ENCODE measurements around the gene OR9G4. TPM values are rescaled to one million over a fixed set of nuclear protein-coding genes. Genes with fewer than 3 reads are reported as not detected.

Gene OR9G4
- not detected for polyA plus RNA-seq

DNA sequence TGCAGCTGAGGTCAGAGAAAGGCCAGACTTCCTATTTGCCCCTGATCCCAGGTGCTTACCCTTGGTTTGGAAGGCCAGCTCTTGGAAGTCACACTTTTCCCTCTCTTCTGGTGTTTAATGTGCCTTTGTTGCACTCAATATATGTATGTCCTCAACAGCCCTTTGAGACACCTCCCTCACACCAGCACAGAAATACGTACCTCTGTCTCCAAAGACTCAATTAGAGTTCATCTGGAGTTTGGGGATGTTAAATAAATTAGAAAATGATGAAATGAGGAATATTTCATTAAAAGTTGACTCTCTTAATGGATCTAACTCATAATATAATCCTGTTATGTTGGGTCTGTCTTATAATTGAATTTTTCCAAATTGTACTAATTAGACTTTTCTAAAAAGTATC lies at the start of gene OR9G4:
Gene OR9G4, minus strand, starts transcription at position 101 of the 400 bp plus-strand sequence. CDS start 4,931 bp downstream, outside the sequence.
- H3K27ac Mint-ChIP-seq: no peak within 1 kb of the TSS
- H3K4me1 Mint-ChIP-seq: no peaks in the 10 kb centered on the region
- DNase-seq: no peak
- no peak within 1 kb of the TSS for H3K4me3 Mint-ChIP-seq
- H3K36me3 Mint-ChIP-seq: peaks cover 0 to 4% (median 0%) of the 10 kb centered on the region in 3 donors
- H3K9me3 Mint-ChIP-seq: peaks cover 5 to 29% (median 7%) of the 10 kb centered on the region in 6 donors
- peaks cover 0 to 3% (median 0%) of the 10 kb centered on the region in 3 donors for H3K27me3 Mint-ChIP-seq (ENCODE audit: low read depth in 3 of 3)

DNA sequence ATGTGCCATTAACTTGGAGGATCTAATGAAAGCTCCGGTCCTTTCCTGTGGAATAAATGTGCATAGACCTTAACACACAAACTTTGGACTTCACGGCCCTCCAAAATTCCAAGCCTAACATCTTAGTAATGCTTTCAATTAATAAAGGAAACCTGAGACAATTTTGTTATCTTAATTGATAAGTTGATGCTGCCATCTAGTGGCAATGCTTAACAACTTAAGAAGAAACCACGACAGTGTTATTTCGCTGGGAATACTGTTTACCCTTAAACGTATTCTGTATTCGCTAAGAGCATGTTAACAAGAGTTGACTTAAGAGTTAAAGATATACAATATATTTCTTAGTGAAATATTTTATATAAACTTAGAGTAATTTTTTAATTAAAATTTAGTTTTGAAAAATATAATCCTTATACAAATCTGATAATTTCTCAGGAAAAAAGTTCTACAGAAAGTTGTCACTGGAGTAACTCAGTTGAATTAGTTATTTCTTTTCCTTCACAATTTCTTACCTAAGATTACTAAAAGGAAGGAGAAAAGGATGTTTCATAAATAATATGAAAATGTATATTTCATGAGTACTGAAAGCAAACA lies 35.0 kb upstream of the OR9G4 start:
- no peak for DNase-seq
- H3K27me3 Mint-ChIP-seq (ENCODE audit: low read depth in 3 of 3): peaks cover 0 to 2% (median 0%) of the 10 kb centered on the region in 3 donors
- H3K36me3 Mint-ChIP-seq: no peaks in the 10 kb centered on the region
- H3K4me3 Mint-ChIP-seq: peak overlapping the region in 1 of 5 donors; percentile 43
- H3K9me3 Mint-ChIP-seq: peaks cover 0 to 2% (median 0%) of the 10 kb centered on the region in 6 donors
- H3K4me1 Mint-ChIP-seq: no peaks in the 10 kb centered on the region
- H3K27ac Mint-ChIP-seq: no peak overlapping the region

DNA sequence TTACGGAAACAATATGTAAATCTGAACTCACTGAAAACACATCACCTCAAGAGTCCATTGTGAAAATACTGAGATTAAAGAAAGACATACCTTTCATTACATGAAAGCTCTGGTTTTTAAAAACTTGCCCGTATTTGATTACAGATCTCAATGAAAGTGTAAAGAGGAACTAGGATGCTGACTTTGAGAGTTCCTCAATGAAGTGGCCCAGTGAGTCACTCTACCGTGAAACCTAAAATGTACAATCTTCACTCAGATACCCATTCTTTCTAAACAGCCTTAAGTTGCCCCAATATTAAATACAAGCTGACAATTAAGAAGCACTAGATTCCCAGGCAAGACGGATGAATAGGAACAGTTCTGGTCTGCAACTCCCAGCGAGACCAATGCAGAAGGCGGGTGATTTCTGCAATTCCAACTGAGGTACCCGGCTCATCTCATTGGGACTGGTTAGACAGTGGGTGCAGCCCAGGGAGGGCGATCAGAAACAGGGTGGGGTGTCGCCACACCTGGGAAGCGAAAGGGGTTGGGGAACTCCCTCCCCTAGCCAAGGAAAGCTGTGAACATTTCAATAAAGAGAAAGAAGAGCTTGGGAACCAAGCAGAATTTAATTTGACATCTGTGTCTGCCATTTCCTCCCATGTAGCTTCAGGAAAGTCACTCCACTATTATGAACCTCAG lies 33.8 kb upstream of the OR9G4 start:
- Mint-ChIP-seq H3K27me3 (ENCODE audit: low read depth in 3 of 3) (peaks cover 0 to 2% (median 0%) of the 10 kb centered on the region in 3 donors), H3K36me3 (no peaks in the 10 kb centered on the region), H3K4me1 (no peaks in the 10 kb centered on the region), H3K9me3 (peaks cover 0 to 5% (median 0%) of the 10 kb centered on the region in 6 donors), H3K27ac (no peak overlapping the region), H3K4me3 (no peak overlapping the region)
- no peak for DNase-seq

DNA sequence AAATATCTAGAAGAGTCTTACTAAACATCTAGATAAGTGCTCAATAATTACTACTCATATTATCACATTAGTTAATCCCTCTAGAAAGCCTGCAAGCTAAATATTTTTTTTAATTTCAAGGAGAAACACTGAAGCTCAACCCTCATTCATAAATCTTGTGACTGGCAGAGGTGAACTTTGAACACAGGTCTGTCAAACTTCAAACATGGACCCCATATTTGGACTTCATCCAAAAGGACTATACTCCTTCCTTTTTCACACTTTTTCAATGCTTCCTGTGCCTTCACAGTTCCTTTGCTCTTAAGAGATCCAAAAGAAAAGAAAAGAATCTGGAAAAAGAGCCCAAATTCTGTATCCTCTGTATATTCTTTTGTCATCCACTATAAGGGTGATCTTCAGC lies 28.3 kb upstream of the OR9G4 start:
- Mint-ChIP-seq H3K27ac (no peak overlapping the region), H3K4me1 (no peaks in the 10 kb centered on the region), H3K4me3 (no peak overlapping the region), H3K27me3 (ENCODE audit: low read depth in 3 of 3) (no peaks in the 10 kb centered on the region), H3K36me3 (no peaks in the 10 kb centered on the region), H3K9me3 (peaks cover 0 to 12% (median 3%) of the 10 kb centered on the region in 6 donors)
- DNase-seq: no peak

DNA sequence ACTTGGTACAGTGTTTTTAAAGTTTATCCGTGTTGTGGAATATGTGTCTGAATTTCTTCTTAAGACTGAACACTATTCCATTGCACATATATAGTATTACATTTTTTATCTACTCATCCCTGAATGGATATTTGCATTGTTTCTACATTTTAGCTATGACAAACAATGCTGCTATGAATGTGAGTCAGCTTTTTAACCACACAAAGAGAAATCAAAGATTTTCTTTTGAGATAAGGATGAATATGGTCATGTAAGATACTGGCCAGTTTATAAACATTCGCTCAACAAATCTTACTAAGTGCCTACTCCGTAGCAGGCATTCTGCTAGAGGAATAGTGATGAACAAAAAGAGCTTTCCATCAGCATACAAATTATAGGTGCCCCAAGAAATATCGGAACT lies 16.5 kb upstream of the OR9G4 start:
- no peak overlapping the region for H3K27ac Mint-ChIP-seq
- no peaks in the 10 kb centered on the region for H3K4me1 Mint-ChIP-seq
- H3K9me3 Mint-ChIP-seq: peaks cover 0 to 6% (median under 1%) of the 10 kb centered on the region in 6 donors
- H3K4me3 Mint-ChIP-seq: no peak overlapping the region
- no peak for DNase-seq
- no peaks in the 10 kb centered on the region for H3K36me3 Mint-ChIP-seq
- H3K27me3 Mint-ChIP-seq (ENCODE audit: low read depth in 3 of 3): peaks cover 0 to 2% (median 0%) of the 10 kb centered on the region in 3 donors

DNA sequence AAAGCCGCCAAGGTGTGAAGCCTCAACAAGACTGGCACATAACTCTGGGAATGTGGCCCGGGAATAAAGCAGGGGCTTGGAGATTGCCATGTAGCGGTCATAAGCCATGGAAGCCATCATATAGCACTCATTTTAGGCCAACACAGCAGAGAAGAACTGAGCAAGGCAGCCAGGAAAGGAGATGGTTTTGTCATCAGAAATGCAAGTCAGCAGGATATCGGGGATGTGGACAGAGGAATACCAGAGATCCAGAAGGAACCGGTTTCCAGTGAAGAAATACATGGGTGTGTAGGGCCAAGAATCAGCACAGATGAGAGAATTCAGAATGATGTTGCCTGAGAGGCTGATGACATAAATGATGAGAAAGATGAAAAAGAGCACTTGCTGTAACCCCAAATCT lies 3.0 kb upstream of the OR9G4 start:
- H3K27ac Mint-ChIP-seq: no peak overlapping the region
- peaks cover 6 to 24% (median 9%) of the 10 kb centered on the region in 6 donors for H3K9me3 Mint-ChIP-seq
- no peaks in the 10 kb centered on the region for H3K4me1 Mint-ChIP-seq
- peaks cover 0 to 3% (median 0%) of the 10 kb centered on the region in 3 donors for H3K36me3 Mint-ChIP-seq
- DNase-seq: no peak
- peaks cover 0 to 3% (median 0%) of the 10 kb centered on the region in 3 donors for H3K27me3 Mint-ChIP-seq (ENCODE audit: low read depth in 3 of 3)
- H3K4me3 Mint-ChIP-seq: no peak overlapping the region

DNA sequence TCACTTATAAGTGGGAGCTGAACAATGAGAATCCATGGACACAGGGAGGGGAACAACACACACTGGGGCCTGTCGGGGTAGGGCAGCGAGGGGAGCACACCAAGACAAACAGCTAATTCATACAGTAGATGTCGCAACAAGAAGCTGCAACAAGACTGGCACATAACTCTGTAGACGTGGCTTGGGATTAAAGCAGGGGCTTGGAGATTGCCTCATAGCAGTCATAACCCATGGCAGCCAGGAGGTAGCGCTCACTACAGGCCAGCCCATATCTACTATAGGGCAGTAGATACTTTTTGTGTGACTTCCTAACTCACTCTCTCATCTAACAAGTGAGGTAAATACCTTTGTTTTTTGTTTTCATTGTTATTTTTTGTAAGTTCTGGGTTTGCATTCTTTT lies 1.7 kb upstream of the OR9G4 start:
- peaks cover 0 to 4% (median 0%) of the 10 kb centered on the region in 3 donors for H3K36me3 Mint-ChIP-seq

DNA sequence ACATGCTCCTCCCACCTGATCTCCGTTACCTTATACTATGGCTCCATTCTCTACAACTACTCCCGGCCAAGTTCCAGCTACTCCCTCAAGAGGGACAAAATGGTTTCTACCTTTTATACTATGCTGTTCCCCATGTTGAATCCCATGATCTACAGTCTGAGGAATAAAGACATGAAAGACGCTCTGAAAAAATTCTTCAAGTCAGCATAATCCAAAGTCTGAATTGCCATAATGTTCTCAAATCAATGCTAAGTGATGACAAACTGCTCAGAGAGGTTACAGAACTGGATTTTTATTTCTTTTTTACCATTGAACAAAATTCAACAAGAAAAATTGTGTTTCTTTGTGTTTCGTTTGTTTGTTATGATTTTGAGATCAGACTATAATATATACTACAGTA lies 7.6 kb downstream of the OR9G4 start:
- Mint-ChIP-seq H3K4me1 (no peaks in the 10 kb centered on the region), H3K4me3 (no peak overlapping the region), H3K27me3 (ENCODE audit: low read depth in 3 of 3) (peaks cover 0 to 3% (median 0%) of the 10 kb centered on the region in 3 donors), H3K36me3 (no peaks in the 10 kb centered on the region), H3K27ac (no peak overlapping the region), H3K9me3 (peaks cover 2 to 16% (median 11%) of the 10 kb centered on the region in 6 donors)
- DNase-seq: no peak

More for the DNA sequence above, 1.7 kb upstream of the OR9G4 start:
- no peak overlapping the region for H3K4me3 Mint-ChIP-seq
- no peak overlapping the region for H3K27ac Mint-ChIP-seq
- no peaks in the 10 kb centered on the region for H3K4me1 Mint-ChIP-seq
- peaks cover 0 to 3% (median 0%) of the 10 kb centered on the region in 3 donors for H3K27me3 Mint-ChIP-seq (ENCODE audit: low read depth in 3 of 3)
- no peak for DNase-seq
- H3K9me3 Mint-ChIP-seq: peaks cover 7 to 26% (median 10%) of the 10 kb centered on the region in 6 donors

DNA sequence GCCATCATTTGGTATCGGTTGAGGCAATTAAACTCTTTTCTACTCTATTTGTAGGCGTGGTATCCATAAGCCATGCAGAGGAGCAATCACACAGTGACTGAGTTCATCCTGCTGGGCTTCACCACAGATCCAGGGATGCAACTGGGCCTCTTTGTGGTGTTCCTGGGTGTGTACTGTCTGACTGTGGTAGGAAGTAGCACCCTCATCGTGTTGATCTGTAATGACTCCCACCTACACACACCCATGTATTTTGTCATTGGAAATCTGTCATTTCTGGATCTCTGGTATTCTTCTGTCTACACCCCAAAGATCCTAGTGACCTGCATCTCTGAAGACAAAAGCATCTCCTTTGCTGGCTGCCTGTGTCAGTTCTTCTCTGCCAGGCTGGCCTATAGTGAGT lies 8.4 kb downstream of the OR9G4 start:
- H3K36me3 Mint-ChIP-seq: no peaks in the 10 kb centered on the region
- no peak overlapping the region for H3K4me3 Mint-ChIP-seq
- H3K27me3 Mint-ChIP-seq (ENCODE audit: low read depth in 3 of 3): peaks cover 0 to 3% (median 0%) of the 10 kb centered on the region in 3 donors
- H3K27ac Mint-ChIP-seq: no peak overlapping the region
- no peaks in the 10 kb centered on the region for H3K4me1 Mint-ChIP-seq
- no peak for DNase-seq
- peaks cover 2 to 19% (median 11%) of the 10 kb centered on the region in 6 donors for H3K9me3 Mint-ChIP-seq

DNA sequence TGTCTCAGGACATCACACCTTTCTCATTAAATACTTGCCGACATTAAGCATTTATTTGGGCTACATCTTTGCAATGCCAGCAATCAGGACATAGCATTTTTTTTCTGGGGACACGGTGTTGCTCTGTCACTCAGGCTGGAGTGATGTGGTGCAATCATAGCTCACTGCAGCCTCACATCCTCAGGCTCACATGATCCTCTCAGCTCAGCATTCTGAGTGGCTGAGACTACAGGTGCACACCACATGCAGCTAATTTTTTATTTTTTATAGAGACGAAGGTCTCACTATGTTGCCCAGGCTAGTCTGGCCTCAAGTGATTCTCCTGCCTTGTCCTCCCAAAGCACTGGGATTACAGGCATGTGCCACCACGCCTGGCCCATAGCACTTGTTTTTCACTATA lies 28.0 kb downstream of the OR9G4 start:
- peaks cover 4 to 43% (median 15%) of the 10 kb centered on the region in 6 donors for H3K9me3 Mint-ChIP-seq
- no peak overlapping the region for H3K4me3 Mint-ChIP-seq
- H3K27me3 Mint-ChIP-seq (ENCODE audit: low read depth in 3 of 3): peaks cover 0 to 1% (median 0%) of the 10 kb centered on the region in 3 donors
- no peak overlapping the region for H3K27ac Mint-ChIP-seq
- no peaks in the 10 kb centered on the region for H3K36me3 Mint-ChIP-seq
- DNase-seq: no peak
- H3K4me1 Mint-ChIP-seq: no peaks in the 10 kb centered on the region

DNA sequence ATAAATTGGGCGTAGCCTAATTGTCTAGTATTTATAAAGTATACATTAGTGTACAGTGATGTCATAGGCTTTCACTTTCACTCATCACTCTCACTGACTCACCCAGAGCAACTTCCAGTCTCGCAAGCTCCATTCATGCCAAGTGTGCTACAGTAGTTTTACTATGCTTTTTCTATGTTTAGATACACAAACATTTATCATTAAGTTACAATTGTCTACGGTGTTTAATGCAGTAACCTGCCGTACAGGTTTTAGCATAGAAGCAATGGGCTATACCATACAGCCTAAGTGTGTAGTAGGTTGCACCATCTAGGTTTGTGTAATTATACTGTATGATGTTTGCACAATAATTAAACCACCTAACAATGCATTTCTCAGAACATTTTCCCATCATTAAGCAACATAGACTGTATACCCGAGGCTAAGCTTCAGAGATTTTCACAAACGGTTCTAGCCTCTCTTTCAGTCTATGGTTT lies 32.1 kb downstream of the OR9G4 start:
- Mint-ChIP-seq H3K27ac (no peak overlapping the region), H3K9me3 (peaks cover 7 to 57% (median 20%) of the 10 kb centered on the region in 6 donors), H3K27me3 (ENCODE audit: low read depth in 3 of 3) (peaks cover 0 to 1% (median 0%) of the 10 kb centered on the region in 3 donors), H3K4me1 (no peaks in the 10 kb centered on the region), H3K4me3 (no peak overlapping the region), H3K36me3 (peaks cover 0 to 3% (median 0%) of the 10 kb centered on the region in 3 donors)
- DNase-seq: no peak

DNA sequence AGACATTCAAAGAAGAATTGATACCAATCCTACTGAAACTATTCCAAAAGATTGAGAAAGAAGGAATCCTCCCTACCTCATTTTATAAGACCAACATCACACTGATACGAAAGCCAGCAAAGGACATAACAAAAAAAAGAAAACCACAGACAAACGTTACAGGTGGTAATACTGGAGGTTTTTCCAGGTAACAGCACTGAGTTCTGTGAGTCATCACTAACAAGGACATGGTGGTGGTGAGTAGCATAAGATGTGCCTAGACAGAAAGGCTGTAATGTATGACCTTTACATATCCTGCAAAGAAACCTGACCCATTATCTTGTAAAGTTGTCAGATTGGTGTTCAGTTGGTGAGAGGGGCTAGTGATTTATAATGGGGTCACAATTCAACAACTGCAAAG lies 34.3 kb downstream of the OR9G4 start:
- peaks cover 0 to 3% (median 0%) of the 10 kb centered on the region in 3 donors for H3K36me3 Mint-ChIP-seq
- H3K4me3 Mint-ChIP-seq: no peak overlapping the region
- H3K27me3 Mint-ChIP-seq (ENCODE audit: low read depth in 3 of 3): no peaks in the 10 kb centered on the region
- H3K4me1 Mint-ChIP-seq: no peaks in the 10 kb centered on the region
- DNase-seq: no peak
- peaks cover 11 to 51% (median 20%) of the 10 kb centered on the region in 6 donors for H3K9me3 Mint-ChIP-seq
- no peak overlapping the region for H3K27ac Mint-ChIP-seq

DNA sequence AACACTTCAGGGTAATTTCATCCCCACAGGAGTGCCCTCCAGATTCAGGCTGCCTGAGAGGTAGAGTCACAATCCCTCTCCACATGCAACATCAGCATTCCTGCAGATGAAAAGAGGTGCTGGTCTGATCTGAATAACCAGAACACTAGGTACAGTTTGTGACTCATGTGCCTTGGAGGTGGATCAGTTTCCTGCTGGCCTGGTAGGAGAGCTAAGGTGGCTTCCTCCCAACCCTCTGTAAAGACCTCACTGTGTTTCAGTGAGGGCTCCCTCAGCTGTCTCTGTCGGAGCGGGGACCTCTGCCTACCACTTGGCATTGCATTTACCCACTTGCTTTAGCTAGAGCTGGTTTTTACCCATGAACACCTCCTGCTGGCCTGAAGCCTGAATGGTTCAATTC lies 42.0 kb downstream of the OR9G4 start:
- no peak for DNase-seq
- peaks cover 5 to 53% (median 15%) of the 10 kb centered on the region in 6 donors for H3K9me3 Mint-ChIP-seq
- H3K4me3 Mint-ChIP-seq: no peak overlapping the region
- no peaks in the 10 kb centered on the region for H3K36me3 Mint-ChIP-seq
- no peaks in the 10 kb centered on the region for H3K27me3 Mint-ChIP-seq (ENCODE audit: low read depth in 3 of 3)
- H3K4me1 Mint-ChIP-seq: no peaks in the 10 kb centered on the region
- no peak overlapping the region for H3K27ac Mint-ChIP-seq

DNA sequence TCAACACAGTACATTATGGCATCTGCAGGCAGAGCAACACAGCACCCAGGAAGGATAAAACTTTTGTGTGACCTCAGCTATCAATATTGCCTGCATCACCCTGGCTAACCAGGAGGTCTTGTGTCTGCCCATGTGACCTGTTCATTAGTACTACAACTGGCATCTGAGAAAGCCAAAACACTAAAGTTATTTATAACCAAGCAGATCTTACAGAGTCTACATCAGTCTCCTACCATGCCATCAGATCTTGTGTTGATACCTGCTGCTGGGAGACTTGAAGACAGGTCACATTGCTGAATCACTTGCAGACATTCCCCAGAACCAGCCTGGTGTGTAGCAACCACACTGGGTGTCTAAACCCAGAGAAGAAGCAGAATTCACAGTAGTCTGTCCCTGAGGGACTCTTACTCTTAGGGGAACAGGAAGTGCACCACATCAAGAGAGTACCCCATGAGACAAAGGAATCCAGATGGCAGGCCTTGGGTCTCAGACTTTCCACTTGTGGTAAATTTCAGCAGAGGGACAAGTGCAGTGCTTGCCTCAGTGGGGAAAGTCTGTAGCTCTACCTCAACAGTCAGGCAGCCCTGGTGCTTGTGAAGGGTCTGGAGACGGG lies 42.6 kb downstream of the OR9G4 start:
- Mint-ChIP-seq H3K36me3 (no peaks in the 10 kb centered on the region), H3K4me3 (no peak overlapping the region)

More for the DNA sequence above, 42.6 kb downstream of the OR9G4 start:
- Mint-ChIP-seq H3K9me3 (peaks cover 7 to 54% (median 14%) of the 10 kb centered on the region in 6 donors), H3K4me1 (no peaks in the 10 kb centered on the region), H3K27me3 (ENCODE audit: low read depth in 3 of 3) (no peaks in the 10 kb centered on the region), H3K27ac (no peak overlapping the region)
- DNase-seq: no peak

Measured in immature natural killer cell (primary cell).